Stimulated activated CD8-positive, alpha-beta memory T cell treated with anti-CD3 and anti-CD28 coated beads, Interleukin-12 subunit alpha, Interleukin-12 subunit beta, amount 100 ng/mL, for 4 hours (primary cell): Measurements from ENCODE around the gene IMPDH2.
"Not testable (repeated sequence)": the region's sequence is repeated elsewhere in the genome, so short reads cannot be mapped to it uniquely, and the experiment has no call there.

Experiments used
- DNase-seq: peaks from one replicate; pipeline ENCODE4 v3.0.0-alpha.2; 2020; ENCODE audit warnings: low read depth

The IMPDH2 gene

GRCh38 chr3:49021213-49021812 lies 7.9 kb downstream of the IMPDH2 start:
- peak; percentile 96 for DNase-seq

GRCh38 chr3:49020330-49021212 lies 8.6 kb downstream of the IMPDH2 start:
- no peak for DNase-seq

GRCh38 chr3:49019941-49020329 lies 9.3 kb downstream of the IMPDH2 start:
- DNase-seq: no peak

- DNase-seq: no peak
Measured at GRCh38 chr3:49018707-49019006, 10.5 kb downstream of the IMPDH2 start.

DNA sequence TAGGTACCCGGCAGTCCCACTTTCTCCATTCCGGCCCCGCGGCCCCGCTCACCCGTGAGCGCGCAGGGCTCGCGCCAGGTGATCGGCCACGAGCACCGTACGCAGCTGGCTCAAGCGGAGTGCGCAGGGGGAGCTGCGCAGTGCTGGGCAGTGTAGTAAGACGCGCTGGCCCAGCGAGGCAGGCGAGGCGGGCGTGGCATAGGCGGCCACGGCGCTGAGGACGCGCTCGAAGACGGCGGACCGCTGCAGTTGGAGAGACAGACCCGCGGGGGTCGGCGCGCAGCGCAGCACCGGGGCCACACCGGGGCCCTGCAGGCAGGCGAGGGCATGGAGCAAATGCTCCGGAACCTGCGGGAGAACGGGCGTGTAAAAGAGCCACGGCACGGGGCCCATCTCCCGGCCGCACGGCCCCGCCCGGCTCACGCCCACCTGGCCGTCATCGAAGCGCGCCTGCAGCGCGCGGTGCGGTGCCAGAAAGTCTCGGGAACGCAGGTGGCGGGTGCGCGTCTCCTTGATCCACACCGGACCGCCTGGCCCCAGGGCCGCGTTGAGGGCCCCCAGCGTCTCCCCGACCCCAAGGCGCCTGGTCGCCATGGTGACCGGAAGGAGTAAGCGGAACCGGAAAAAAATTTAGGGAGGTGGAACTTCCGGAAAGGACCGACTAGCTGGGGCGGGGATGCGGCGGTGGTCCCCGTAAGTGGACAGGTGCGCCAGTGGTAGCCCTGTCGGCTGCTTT lies 11.1 kb downstream of the IMPDH2 start, which contains the start of gene DALRD3:
DALRD3 (minus strand) TSS at position 610 of the 736 bp plus-strand sequence; CDS start at position 594, 16 bp downstream.
- DNase-seq: peak; percentile 35

DNA sequence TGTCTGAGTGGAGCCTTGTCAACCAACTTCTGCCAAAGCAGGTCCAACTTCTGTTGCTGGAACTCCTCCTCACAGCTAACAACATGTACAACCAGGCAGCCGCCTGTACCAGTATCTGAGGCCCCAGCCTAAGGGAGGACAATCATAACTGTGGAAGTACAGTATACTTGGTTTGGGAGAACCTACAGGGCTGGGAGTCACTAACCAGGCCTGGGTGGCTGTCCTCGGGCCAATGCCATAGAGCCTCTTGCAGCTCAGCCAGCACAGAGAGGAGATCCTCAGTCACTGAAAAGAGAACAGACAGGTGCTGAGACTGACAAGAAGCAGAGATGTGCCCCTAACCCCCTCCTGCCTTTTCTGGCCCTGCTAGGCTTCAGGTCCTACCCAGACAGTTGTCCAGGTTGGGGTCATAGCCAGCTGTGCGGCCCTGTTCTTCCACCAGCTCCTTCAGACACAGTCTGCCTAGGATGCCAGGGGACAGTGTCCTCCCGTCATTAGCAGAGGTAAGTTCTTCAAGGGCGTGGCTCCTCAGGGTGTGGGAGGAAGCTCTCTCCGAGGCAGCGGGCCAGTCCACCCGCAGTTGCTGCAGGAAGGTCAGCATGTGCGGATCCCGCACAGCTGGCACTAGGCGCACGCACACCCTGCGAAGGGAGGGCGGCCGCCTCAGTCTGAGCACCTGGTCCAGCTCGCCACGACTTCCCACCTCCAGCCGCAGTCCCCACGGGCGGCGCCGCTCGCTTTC lies 11.8 kb downstream of the IMPDH2 start:
- DNase-seq: no peak

DNA sequence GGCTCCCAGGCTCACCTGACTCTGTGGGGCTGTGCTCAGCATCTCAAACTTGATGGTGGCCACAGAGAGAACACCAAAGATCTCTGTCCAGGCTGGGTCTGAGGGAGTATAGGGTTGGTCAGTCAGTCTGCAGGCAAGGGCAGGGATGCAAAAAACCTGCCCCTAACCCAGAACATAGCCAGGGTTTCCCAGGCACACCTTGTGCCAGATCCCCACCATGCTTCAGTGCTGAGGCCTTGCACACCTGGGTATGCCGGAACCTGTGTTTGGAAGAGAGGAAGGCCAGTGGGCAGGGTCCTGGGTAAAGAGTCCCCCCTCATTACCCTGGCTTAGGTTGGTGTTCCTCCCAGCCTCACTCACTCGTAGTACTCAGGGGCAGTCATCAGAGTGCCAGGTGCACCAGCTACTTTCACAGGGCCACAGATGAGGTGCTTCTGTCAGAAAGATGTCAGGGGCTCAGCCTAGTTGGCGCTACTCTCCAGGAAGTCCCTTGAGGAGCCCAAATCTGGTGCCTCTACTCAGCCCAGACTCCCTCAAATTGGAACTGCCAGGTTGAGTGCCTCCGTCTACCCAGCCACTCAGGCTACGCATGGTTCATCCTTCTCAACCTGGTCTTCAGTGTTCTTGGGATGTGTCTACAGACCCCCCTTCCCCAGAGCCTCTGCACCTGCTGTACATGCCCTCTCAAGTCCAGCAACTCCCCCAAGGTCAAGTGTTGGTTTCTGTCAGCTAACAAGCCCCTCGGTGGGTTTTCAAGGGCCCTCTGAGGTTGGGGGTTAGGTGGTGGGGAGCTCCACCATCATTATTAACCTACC lies 12.6 kb downstream of the IMPDH2 start:
- DNase-seq: no peak

DNA sequence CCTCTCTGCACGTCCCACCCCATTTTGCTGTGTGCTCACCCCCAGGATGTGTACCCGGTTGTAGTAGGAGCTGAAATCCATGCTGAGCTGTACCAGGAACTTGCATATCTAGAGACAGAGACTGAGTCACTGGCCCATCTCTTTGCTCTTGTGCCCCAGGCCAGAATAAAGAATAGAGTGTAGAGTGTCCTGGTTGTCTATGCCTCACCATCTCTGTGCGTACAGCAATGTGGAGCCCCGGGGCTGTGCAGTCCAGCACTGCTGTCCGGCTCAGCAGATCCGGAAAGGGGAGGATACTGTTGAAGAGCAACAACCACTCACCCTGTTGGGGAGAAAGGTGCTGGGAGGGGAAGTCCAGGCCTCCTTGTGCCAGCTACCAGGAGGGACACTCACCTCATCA lies 13.4 kb downstream of the IMPDH2 start:
- DNase-seq: no peak

- no peak for DNase-seq
Measured at GRCh38 chr3:49015072-49015471, 14.1 kb downstream of the IMPDH2 start.

DNA sequence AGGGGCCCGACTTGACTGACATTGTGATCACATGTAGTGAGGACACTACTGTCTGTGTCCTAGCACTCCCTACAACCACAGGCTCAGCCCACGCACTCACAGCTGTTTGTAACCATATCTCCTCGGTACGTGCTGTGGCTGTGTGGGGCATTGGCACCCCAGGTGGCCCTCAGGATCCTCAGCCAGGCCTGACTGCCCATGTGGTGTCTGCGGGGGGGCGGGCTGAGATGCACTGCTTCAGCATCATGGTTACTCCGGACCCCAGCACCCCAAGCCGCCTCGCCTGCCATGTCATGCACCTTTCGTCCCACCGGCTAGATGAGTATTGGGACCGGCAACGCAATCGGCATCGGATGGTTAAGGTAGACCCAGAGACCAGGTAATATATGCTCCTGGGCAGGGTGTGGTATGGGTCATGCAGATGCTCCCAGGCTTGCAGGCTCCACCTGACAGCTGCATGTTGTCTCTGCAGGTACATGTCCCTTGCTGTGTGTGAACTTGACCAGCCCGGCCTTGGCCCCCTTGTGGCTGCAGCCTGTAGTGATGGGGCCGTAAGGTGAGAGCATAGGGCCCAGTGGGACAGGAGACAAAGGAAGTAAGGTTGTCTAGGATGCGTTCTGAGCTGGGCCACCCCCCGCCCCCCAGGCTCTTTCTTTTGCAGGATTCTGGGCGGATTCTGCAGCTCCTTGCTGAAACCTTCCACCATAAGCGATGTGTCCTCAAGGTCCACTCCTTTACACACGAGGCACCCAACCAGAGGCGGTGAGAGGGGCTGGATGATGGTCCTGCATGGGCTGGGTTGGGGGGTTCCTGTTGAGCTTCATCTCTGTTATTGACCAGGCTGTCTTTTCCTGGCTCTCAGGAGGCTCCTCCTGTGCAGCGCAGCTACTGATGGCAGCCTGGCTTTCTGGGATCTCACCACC lies 15.2 kb downstream of the IMPDH2 start:
- peak; percentile 34 for DNase-seq

- DNase-seq: no peak
Measured at GRCh38 chr3:49013113-49013737, 16.0 kb downstream of the IMPDH2 start.

DNA sequence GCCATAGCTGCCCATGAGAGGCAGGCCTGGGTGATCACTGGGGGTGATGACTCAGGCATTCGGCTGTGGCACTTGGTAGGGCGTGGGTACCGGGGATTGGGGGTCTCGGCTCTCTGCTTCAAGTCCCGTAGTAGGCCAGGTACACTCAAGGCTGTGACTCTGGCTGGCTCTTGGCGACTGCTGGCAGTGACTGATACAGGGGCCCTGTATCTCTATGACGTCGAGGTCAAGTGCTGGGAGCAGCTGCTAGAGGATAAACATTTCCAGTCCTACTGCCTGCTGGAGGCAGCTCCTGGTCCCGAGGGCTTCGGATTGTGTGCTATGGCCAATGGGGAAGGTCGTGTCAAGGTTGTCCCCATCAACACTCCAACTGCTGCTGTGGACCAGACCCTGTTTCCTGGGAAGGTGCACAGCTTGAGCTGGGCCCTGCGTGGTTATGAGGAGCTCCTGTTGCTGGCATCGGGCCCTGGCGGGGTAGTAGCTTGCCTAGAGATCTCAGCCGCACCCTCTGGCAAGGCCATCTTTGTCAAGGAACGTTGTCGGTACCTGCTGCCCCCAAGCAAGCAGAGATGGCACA lies 16.7 kb downstream of the IMPDH2 start:
- DNase-seq: no peak

- no peak for DNase-seq
Measured at GRCh38 chr3:49009396-49009795, 19.8 kb downstream of the IMPDH2 start.

- DNase-seq: not testable (repeated sequence)
Measured at GRCh38 chr3:49008627-49009026, 20.6 kb downstream of the IMPDH2 start.

GRCh38 chr3:49007771-49008528 lies 21.2 kb downstream of the IMPDH2 start:
- peak; percentile 80 for DNase-seq

- DNase-seq: peak; percentile 92
Measured at GRCh38 chr3:49007068-49007770, 22.0 kb downstream of the IMPDH2 start, which contains the start of gene WDR6. TSS of gene WDR6 (plus strand) at chr3:49007391. CDS start at chr3:49007432, 41 bp downstream.

GRCh38 chr3:49006408-49007067 lies 22.7 kb downstream of the IMPDH2 start:
- DNase-seq: no peak
